NCI-H1417 treated with DMSO at 0.1 percent for 48 hours (cell line): ENCODE measurements around the gene PIK3R5.
"Not testable (repeated sequence)": the region's sequence is repeated elsewhere in the genome, so short reads cannot be mapped to it uniquely, and the experiment has no call there.

Experiments
- DNase-seq: peaks from one replicate; lab custom pipeline; 2025; lab: John Stamatoyannopoulos, UW

PIK3R5 gene

DNA sequence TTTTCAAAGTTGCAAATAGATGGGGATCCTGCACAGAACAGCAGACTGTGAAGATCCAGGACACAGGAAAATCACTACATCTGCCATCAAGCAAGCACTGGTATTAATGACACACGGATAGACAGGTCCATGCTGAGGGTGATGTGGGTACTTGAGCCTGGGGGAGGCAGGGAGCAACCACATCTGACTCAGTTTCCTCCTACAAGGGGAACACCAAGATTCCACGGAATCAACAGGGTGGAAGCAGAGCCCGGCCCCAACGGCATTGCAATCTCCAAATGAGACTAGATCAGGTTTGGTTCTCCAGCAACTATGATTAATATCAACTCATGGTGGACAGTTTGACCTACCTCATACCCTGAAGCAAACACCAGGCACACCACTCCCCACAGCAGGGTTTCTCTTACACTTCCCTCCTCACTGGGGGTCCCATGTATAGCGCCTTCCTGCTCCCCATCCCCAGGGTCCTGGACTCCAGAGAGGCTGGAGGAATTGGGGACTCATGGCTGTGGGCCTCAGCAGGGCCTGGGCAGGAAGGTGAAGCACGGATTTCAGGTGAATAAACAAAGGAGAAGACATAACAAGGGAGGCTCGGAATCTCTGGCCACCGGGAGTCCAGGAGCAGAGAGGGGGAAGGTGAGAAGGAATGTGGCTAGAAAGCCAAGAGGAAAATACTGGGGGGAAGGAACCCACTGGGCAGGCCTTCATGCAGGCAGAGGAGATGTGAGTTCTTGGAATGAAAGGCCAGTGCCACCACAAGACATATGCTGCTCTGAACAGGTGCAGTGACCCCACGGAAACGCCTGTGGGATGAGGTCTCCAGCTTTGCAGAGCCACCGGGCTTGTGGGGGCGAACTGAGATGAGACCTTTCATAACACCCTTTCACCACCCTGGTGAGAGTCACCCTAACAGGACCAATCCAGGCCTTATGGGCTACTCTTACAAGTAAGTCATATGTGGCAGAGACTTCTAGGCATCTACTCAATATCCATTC, 68.6 kb downstream of the PIK3R5 start:
- no peak for DNase-seq

DNA sequence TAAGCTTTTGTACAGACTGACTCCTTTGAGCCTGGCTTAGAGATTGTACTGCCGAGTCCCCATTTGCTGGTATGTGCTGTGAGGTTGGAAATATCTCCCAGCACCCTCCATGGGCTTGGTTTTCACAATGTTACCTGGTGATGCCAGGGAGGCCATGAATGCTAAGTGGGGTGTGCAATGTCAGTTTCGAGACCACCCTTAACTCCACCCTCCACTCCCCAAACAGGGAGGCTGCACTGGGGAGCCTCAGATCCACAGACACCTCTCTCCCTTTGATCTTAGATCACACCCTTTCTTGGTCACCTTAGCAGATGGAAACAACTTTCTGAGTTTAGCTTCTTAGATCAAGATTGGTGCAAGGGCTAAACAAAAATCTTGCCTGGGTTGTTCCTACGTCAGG, 69.4 kb downstream of the PIK3R5 start:
- DNase-seq: no peak

DNA sequence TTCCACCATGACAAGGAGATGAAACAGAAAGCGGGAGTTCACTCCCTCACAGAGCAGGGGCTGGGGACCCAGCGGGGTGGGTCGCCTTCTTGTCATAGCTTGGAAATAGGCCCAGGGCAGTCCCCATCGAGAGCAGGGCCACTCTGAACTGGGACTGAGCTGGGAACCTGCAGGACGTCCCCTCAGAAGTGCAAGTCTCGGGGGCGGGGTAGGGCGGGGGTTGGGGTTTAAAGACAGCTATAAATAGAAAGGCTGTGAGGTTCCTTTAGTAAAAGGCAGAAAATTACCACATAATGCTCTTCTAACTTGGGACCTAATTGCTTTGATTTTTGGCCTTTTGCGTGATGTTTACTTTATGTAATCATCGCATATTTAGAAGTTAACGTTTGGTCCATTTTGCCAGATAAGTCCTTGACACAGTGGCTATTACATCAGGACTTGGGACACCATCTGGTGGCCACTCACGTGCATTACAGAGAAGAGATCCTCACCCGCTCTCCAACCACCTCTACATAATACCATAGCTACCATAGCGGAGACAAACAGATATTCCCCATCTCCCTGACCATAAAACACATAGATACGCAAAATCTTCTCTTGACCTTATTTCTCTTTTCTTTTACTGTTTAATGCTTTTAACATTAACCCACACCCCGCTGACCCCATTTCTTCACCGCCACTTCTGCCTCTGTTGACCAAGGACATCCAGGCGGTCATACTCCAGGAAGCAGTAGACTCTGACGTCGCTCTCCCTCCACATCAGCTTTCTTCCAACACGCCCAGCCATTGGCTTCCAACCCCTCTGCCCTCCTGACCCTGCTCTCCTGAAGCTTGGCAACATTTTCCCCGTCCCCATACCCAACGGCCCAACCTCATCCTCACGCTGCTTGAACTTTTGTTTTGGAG, 70.6 kb downstream of the PIK3R5 start:
- DNase-seq: no peak

DNA sequence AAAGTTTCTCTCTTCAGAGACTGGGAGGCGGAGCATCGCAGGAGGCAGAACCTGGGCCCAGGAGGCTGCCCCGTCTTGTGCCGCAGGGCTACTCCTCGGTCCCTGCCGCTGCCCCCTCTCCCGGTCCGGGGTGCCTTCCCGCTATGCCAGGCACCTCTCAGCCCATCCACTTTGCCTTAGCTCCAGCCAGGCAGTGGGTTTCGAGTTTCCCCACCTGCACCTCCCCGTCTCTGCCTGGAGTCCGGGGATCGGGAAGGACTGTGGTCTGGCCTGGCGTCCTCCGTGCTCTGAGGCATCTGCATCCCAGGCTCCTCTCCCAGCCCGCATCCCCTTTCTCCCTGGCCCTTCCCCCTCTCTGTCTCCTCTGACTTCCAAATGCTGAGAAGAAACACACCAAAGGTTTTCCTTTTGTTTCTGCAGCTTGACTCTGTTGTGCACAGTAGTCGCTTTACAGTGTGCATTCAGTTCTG, 71.3 kb downstream of the PIK3R5 start:
- no peak for DNase-seq

DNA sequence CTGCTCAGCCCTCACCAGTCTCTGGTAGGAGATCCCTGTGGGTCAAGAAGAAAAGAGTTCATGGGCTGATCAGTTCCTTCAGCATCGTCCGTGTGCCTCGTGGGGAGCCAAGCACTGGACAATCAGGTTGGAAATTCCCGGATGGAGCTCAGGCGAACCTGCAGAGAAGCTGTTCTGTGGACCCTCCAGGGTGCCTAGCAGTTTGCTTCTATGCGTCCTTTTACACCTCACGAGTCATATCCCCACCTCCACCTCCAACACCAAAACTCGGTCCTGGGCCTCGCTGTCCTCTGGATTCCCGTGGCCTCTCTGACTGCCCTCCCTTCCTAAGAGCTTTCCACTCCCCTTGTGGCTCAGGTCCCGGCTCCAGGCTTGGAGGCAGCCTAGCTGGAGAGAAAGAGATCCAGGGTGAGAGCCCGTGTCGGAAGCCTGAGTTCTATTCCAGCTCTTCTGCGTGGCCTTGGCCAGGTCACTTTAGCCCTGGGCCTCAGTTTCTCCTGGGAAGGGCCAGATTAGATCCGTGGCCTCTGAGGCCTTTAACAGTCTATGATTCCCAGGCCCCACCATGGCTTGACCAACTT, 71.8 kb downstream of the PIK3R5 start:
- DNase-seq: no peak

DNA sequence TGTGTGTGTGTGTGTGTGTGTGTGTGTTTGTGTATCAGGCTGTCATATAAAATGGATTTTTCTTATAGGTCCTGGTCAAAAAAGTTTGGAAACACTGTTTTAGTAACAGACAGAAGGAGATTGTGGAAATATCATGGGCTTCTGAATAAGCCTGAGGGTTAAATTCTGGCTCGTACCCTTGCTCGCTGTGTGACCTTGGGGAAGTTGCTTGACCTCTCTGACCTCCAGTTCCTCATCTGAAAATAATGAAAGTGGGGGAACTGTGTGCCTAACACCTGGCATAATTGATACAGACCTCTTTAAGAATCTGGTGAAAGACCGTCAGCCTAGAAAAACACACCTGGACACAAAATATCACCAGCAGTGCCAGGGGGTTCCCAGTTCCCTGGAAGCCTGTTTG, 72.4 kb downstream of the PIK3R5 start:
- no peak for DNase-seq

DNA sequence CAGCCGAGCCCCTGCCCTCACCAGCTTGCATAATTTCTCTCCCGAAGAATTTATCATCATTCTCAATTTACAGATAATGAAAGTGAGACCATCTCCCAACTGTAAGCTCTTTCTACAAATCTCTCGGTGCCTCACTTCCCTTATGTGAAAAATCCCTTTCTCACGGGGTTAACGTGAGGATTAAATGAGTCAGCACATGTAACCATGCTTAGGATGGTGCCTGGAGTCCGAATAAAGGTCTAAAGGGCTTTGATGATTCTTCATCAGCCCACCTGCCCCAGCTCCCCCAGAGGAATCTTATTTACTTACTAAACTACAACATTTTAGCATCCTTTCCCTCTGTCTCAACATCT, 73.2 kb downstream of the PIK3R5 start:
- no peak for DNase-seq

DNA sequence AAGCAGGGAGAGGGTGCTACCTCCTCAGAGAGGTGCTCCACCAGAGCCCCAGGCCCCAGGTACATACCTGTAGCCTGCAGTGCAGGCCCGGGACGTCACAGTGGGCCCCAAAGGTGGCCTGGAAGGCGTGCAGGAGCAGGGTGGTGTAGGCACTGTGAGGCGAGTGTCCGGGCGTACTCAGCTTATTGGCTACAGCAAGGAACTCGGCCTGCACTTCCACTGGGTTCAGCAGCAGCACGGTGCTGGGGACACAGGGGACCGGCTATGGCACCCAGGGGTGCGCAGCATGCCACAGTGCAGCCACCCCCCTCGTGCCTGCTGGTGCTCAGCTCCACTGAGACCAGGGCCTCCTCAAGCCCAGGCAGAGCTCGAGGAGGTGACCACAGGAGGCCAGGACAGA, 74.8 kb downstream of the PIK3R5 start:
- DNase-seq: no peak

DNA sequence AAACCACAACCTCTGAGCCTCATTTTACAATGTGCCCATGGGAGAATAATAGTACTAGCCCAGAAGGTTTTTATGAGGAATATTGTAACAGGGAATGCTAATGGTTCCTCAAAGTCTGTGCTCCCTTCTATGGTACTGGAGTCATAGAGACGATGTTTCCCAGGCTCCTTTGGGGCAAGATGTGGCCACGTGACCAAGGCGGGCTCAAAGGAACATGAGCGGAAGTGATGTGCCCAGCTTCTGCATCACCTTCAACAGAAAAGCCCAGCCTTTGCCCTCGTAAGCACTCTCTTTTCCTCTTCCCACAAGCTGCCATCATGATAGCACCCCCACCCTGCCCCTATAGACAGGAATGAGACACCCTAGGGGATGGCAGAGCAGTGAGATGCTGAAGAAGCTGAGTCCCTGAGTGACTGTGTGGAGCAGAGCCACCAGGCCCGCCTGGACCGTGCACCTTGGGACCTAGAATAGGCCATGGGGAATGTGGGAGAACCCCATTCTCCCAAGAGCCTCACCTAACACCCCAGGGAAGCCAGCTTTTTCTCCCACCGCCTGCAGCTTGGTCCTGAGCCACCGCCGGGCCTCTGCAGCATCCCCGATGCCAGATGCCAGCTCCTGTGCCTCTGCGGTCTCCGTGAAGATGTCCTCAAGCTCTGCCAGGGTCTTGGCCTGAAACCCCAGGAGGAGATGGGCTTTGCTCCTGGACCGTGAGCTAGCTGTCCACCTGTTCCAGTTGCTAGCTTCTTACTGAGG, 75.9 kb downstream of the PIK3R5 start:
- DNase-seq: no peak

DNA sequence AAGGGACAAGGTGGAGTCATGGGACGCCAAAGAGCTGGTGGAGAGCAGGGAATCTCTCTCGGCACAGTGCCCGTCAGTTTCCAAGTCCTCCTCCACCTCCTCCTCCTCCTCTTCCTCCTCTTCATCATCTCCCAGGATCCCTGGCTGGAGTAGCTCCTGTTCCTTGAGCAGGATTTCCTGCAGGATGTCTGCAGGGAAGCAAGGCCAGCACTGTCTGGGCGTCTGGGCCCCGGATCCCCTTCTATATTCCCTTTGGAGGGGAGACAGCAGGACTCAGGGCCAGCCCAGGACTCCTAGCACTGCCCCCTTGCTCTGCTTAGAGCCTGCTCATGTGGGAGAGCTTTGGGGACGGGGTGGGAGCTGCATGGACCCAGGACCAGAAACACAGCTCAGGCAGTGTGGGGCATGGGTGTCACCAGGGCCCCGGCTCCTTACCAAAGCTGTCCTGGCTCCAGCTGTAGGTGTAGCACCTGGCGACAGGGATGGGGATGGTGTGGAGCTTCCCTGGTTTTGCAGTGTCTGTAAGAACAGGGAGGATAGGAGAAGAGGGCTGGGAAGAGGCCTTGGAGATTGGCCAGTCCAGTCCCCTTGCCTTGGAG, 76.7 kb downstream of the PIK3R5 start:
- DNase-seq: no peak

DNA sequence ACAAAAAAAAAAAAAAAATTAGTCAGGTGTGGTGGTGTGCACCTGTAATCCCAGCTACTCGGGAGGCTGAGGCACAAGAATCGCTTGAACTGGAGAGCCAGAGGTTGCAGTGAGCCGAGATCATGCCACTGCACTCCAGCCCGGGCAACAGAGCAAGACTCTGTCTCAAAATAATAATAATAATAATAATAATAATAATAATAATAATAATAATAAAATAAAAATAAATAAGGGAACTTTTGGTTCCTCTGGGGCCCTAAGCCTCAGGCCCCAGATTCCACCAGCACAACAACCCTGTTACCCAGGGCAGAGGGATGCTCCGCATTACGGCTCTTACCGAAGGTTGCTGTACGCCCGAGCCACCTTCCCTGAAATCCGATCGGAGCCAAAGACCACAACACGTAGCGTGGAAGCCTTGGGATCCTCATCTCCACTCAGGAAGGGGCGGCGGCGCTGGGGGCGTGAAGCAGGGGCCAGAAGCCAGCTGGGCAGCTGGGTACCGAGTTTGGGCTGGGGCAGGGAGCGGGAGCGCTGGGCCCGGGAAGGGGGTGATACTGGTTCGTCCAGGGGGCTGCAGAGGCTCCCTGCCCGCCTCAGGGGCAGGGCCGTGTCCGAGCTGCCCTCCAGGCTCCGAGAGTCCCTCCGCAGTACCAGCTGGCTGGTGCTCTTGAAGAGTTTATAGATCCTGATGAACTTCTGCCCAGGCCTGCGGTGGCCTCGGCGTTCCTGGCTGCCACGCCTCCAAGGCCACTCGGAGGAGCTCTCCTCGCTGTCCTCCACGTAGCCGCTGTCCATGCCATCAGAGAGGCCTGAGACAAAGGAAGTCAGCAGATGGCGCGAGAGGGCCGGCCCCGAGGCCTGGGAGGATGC, 77.4 kb downstream of the PIK3R5 start:
- no peak for DNase-seq

DNA sequence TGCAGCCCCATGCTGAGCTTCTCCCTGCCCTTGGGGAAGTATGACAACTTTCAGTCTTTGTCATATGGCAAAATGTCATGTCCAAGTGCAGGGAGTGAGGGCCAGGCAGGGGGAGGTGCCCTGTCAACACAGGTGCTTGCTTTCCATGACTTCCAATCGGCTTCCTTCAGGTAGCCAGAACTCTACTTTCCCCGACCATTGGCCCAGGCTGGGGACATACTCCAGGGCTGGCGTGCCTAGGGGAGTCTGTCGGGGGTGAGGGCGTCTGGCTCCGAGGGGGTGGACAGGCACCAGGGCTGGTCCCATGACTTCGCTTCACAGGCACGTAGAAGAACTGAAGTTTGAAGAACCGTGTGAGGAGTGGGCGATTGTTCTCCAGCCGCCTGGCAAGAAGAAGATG, 78.2 kb downstream of the PIK3R5 start:
- no peak for DNase-seq

DNA sequence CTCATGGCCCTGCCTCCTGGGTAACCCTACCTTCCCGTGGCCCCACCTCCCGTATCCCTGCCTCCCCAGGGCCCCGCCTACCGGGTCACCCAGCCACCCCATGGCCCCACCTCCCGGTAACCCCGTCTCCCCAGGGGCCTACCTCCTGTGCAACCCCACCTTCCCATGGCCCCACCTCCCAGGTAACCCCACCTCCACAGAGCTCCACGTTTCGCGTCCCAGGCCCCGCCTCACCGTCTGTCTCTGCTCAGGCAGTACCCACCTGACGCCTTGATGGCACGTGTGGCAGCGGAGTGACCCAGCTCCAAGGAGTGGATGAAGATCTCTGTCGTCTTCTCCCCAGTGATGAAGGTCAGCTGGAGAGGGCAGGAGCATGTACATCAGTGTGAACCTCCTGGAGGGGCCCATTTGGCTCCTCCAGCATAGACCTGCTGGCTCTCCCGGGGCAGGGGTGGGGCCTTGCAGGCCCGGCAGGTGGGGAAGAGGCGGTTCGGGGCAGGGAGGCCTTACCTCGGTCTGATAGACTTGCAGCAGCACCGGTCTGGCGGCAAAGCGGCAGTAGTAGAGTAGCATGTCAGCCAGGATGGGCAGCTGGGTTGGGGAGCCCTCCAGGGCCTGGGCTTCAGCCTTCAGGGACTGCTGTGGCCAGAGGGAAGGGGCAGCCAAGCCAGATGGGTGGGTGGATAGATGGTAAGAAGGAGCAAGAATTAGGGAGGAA, 79.4 kb downstream of the PIK3R5 start:
- no peak for DNase-seq

DNA sequence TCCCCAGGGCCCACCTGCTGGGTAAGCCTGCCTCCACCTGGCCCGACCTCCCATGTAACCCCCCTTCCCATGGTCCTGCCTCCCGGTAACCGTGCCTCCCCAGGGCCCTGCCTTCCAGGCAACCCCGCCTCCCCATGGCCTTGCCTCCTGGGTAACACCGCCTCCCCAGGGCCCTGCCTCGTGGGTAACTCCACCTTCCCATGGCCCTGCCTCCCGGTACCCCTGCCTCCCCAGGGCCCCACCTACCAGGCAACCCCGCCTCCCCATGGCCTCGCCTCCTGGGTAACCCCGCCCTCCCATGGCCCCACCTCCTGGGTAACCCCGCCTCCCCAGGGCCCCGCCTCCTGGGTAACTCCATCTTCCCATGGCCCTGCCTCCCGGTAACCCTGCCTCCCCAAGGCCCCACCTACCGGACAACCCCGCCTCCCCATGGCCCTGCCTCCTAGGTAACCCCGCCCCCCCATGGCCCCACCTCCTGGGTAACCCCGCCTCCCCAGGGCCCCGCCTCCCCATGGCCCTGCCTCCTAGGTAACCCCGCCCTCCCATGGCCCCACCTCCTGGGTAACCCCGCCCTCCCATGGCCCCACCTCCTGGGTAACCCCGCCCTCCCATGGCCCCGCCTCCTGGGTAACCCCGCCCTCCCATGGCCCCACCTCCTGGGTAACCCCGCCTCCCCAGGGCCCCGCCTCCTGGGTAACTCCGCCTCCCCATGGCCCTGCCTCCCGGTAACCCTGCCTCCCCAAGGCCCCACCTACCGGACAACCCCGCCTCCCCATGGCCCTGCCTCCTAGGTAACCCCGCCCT, 80.1 kb downstream of the PIK3R5 start:
- not testable (repeated sequence) for DNase-seq

DNA sequence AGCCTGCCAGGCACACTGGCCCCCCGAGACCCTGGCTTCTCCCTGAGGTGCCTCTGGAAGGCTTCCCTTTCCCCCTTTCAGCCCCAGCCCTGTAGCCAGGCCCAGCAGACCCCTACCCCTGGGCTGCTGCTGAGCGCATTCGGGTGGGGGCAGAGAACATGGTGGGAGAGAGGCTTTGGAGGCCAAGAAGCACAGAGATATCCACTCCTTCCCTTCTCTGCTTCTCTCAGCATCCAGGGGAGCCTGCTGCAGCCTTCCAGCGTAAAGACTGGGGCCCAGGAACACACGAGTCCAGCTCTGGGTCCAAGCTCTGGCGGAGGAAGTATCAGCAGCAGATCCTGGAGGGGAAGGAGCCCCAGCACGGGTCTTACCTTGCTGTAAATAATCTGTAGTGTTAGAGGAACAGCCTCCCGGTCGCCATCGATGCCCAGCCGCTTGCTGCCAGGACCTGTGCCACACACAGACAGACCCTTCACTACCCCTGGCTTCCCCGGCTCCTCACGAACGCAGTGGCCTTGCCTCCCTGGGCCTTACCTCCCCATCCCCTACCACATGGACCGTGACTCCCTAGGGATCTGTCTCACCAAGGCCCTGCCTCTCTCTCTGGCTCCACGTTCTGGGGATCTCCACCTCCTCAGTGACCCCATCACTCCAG, 81.0 kb downstream of the PIK3R5 start:
- no peak for DNase-seq

DNA sequence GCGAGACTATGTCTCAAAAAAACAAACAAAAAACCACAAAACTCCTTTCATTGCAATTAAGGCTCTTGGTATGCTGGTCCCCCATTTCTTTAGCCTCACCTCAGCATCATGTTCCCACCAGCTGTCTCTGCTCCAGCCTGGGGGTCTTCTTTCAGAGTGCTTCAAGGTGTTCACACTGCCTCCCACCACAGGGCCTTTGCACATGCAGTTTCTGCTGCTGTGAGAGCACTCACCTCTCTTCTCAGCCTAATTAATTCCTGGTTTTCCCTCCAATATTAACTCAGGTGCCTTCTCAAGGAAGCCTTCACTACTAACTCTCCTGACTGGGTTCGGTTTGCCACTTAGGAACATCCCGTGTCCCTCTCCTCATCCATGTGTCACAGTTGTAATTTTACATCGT, 82.2 kb downstream of the PIK3R5 start:
- no peak for DNase-seq

DNA sequence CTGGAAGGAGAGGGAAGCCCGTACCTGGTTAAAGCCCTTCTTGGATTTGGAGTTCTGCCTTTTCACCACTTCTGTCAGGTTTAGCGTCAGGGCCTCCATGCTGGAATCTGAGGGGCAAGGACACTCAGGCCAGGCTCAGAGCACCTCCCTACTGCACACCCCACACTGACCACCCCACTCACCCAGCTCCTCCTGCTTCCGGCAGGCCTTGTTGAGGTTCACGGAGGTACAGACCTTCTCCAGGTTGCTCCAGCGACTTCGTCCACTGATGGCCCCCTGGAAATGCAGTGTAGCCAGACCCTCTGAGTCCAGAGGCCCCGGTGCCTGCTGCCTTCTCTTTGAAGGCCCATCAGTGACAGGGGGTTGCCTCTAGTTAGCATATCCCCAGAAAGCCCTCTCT, 83.9 kb downstream of the PIK3R5 start:
- DNase-seq: no peak

DNA sequence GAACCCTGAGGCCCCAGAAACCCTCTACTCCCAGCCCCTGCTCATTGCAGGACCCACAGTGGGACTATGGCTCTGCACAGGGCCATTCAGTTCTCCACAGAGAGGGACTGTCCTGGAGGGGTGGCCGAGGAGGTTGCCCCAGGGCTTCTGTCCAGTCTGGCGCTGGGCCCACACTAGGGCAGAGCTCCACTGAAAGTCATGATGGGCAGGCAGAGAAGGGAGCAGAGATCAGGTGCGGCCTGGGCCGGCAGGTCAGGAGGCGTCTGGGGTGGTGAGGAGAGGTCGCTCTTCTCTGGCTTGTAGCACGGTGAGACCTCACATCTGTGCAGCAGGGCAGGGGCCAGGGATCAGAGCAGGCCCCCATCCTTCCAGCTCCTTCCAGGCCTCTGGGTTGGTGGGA, 85.0 kb downstream of the PIK3R5 start:
- no peak for DNase-seq
